HUES6 (cell line): ENCODE measurements around the gene CHD9.
"Not testable (repeated sequence)": the region's sequence is repeated elsewhere in the genome, so short reads cannot be mapped to it uniquely, and the experiment has no call there.

ENCODE experiments used
- H3K27ac ChIP-seq: 2 replicates; pipeline ENCODE4 v1.7.0; 2013; ENCODE audit warnings: low read depth, mild to moderate bottlenecking, low read length, inconsistent platforms
- H3K27me3 ChIP-seq: 2 replicates; pipeline ENCODE4 v1.6.1; 2013; ENCODE audit warnings: low read length; ENCODE audit not compliant: control insufficient read depth, insufficient read depth
- H3K36me3 ChIP-seq: 2 replicates; pipeline ENCODE4 v1.6.1; 2013; ENCODE audit warnings: low read length; ENCODE audit not compliant: control insufficient read depth, insufficient read depth
- H3K4me1 ChIP-seq: 2 replicates; pipeline ENCODE4 v1.6.1; 2013; ENCODE audit warnings: low read length; ENCODE audit not compliant: control insufficient read depth, insufficient read depth
- H3K4me3 ChIP-seq: 2 replicates; pipeline ENCODE4 v1.5.1; 2013; ENCODE audit warnings: low read depth, low read length
- H3K9ac ChIP-seq: one replicate; pipeline ENCODE4 v1.6.1; 2013; ENCODE audit warnings: mild to moderate bottlenecking, low read length
- H3K9me3 ChIP-seq: 2 replicates; pipeline ENCODE4 v1.6.1; 2013; ENCODE audit warnings: low read depth, low read length; ENCODE audit not compliant: control insufficient read depth, insufficient read depth

Gene CHD9

DNA sequence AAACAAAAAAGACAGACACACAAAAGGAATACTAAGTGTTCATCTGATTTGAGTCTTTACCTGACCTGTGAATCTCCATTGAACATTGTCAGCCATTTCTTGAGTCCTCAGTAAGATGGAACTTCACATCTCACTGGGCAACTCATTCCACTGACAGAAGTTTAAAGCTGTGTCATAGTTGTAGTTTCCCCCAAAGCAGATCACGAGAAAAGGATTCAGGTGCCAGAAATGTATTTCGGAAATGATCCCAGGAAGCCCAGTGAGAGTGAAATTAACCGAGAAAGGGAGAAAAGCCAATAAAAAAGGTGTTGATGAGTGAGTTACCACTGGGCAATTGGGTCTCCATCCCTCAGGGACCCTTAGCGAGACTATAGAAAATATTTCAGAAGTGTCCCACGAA lies 6.5 kb downstream of the CHD9 start:
- no peak overlapping the region for H3K27ac ChIP-seq
- no peaks in the 10 kb centered on the region for H3K36me3 ChIP-seq
- H3K4me3 ChIP-seq, result no peak overlapping the region
- H3K9ac ChIP-seq, result no peak overlapping the region
- H3K27me3 ChIP-seq, result no peaks in the 10 kb centered on the region
- H3K4me1 ChIP-seq, result peaks cover 22% of the 10 kb centered on the region
- H3K9me3 ChIP-seq, result no peaks in the 10 kb centered on the region

- no peak overlapping the region for H3K9ac ChIP-seq
- H3K27me3 ChIP-seq, result no peaks in the 10 kb centered on the region
- no peak overlapping the region for H3K27ac ChIP-seq
- no peak overlapping the region for H3K4me3 ChIP-seq
- no peaks in the 10 kb centered on the region for H3K9me3 ChIP-seq
- no peaks in the 10 kb centered on the region for H3K36me3 ChIP-seq
- peaks cover 17% of the 10 kb centered on the region for H3K4me1 ChIP-seq
These were observed 6.9 kb downstream of the CHD9 start for GRCh38 chr16:53061701-53062159.

DNA sequence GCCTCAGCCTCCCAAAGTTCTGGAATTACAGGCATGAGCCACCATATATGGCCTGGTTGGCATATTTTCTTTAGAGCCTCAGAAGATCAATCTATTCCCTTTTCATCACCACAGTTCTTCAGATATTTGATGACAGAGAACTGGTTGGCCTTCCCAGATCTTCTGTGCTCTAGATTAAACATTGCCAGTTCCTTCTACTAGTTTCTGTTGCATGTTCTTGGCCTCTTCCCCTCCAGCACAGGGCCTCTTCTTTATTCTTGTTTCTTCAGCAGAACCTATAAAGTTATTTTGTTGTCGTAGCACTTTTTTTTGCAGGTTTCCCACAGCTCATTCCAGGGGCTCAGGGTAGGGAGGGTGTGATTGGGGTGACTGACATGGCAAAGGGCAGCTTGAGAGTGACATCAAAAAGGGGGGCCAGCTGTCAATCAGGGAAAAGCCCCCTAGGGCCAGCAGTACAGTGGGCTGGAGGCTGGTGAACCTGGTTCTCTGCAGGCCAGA lies 9.3 kb downstream of the CHD9 start:
- Histone ChIP-seq H3K4me3 (no peak overlapping the region), H3K27me3 (no peaks in the 10 kb centered on the region), H3K36me3 (peaks cover 13% of the 10 kb centered on the region), H3K27ac (no peak overlapping the region), H3K9me3 (no peaks in the 10 kb centered on the region), H3K9ac (no peak overlapping the region), H3K4me1 (peaks cover 8% of the 10 kb centered on the region; the same call in 1 of the 2 replicates)

- H3K27ac ChIP-seq, result no peak overlapping the region
- H3K9ac ChIP-seq, result no peak overlapping the region
- H3K4me1 ChIP-seq, result peaks cover 8% of the 10 kb centered on the region; the same call in 1 of the 2 replicates
- no peak overlapping the region for H3K4me3 ChIP-seq
- H3K36me3 ChIP-seq, result peaks cover 18% of the 10 kb centered on the region
- H3K9me3 ChIP-seq, result no peaks in the 10 kb centered on the region
- no peaks in the 10 kb centered on the region for H3K27me3 ChIP-seq
These were observed 10.8 kb downstream of the CHD9 start for GRCh38 chr16:53065461-53066061.

- Histone ChIP-seq H3K27ac (no peak overlapping the region), H3K27me3 (no peaks in the 10 kb centered on the region), H3K4me1 (peaks cover 6% of the 10 kb centered on the region; the same call in 1 of the 2 replicates), H3K36me3 (peaks cover 22% of the 10 kb centered on the region), H3K4me3 (no peak overlapping the region), H3K9me3 (peaks cover under 1% of the 10 kb centered on the region; the same call in 1 of the 2 replicates), H3K9ac (no peak overlapping the region)
These were observed 12.9 kb downstream of the CHD9 start for GRCh38 chr16:53067675-53068074.

- peaks cover 27% of the 10 kb centered on the region for H3K36me3 ChIP-seq
- no peak overlapping the region for H3K4me3 ChIP-seq
- no peak overlapping the region for H3K9ac ChIP-seq
- no peak overlapping the region for H3K27ac ChIP-seq
- peaks cover 8% of the 10 kb centered on the region for H3K9me3 ChIP-seq
- H3K27me3 ChIP-seq, result no peaks in the 10 kb centered on the region
- H3K4me1 ChIP-seq, result peaks cover 6% of the 10 kb centered on the region; the same call in 1 of the 2 replicates
These were observed 13.6 kb downstream of the CHD9 start for GRCh38 chr16:53068423-53068833.

GRCh38 chr16:53069772-53070171 lies 15.0 kb downstream of the CHD9 start:
- Histone ChIP-seq H3K4me1 (peaks cover 6% of the 10 kb centered on the region; the same call in 1 of the 2 replicates), H3K9ac (no peak overlapping the region), H3K27me3 (no peaks in the 10 kb centered on the region), H3K36me3 (peaks cover 27% of the 10 kb centered on the region), H3K27ac (no peak overlapping the region), H3K9me3 (peaks cover 21% of the 10 kb centered on the region), H3K4me3 (no peak overlapping the region)

- no peak overlapping the region for H3K9ac ChIP-seq
- H3K4me3 ChIP-seq, result no peak overlapping the region
- H3K27me3 ChIP-seq, result no peaks in the 10 kb centered on the region
- H3K36me3 ChIP-seq, result peaks cover 32% of the 10 kb centered on the region
- no peak overlapping the region for H3K27ac ChIP-seq
- peaks cover 6% of the 10 kb centered on the region; the same call in 1 of the 2 replicates for H3K4me1 ChIP-seq
- peaks cover 32% of the 10 kb centered on the region for H3K9me3 ChIP-seq
These were observed 17.0 kb downstream of the CHD9 start for GRCh38 chr16:53071748-53072301.

- Histone ChIP-seq H3K9me3 (peaks cover 35% of the 10 kb centered on the region), H3K36me3 (peaks cover 26% of the 10 kb centered on the region), H3K27ac (no peak overlapping the region), H3K9ac (no peak overlapping the region), H3K27me3 (no peaks in the 10 kb centered on the region), H3K4me3 (no peak overlapping the region), H3K4me1 (peaks cover 6% of the 10 kb centered on the region; the same call in 1 of the 2 replicates)
These were observed 18.2 kb downstream of the CHD9 start for GRCh38 chr16:53073022-53073421.

DNA sequence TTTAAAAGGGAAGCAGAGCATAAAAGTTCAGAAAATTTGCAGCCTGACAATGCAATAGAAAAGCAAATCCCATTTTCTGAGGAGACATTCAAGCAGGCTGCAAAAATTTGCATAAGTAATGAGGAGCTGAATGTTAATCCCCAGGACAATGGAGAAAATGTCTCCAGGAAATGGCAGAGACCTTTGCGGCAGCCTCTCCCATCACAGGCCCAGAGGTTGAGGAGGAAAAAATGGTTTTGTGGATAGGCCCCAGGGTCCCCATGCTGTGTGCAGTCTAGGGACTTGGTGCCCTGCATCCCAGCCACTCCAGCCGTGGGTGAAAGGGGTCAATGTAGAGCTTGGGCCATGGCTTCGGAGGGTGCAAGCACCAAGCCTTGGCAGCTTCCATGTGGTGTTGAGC lies 19.5 kb downstream of the CHD9 start:
- not testable (repeated sequence) for H3K27ac ChIP-seq, H3K4me3 ChIP-seq, H3K9ac ChIP-seq, H3K4me1 ChIP-seq, H3K27me3 ChIP-seq
- H3K9me3 ChIP-seq, result peaks cover 37% of the 10 kb centered on the region
- H3K36me3 ChIP-seq, result peaks cover 19% of the 10 kb centered on the region

DNA sequence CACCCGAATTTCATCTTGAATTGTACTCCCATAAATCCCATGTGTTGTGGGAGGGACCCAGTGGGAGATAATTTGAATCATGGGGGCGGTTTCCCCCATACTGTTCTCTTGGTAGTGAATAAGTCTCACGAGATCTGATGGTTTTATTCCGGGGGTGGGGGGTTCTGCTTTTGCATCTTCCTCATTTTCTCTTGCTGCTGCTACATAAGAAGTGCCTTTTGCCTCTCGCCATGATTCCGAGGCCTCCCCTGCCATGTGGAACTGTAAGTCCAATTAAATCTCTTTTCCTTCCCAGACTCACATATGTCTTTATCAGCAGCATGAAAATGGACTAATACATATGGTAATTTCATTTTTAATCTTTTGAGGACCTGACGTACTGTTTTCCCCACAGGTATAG lies 20.7 kb downstream of the CHD9 start:
- H3K4me1 ChIP-seq, result peaks cover 21% of the 10 kb centered on the region
- H3K9ac ChIP-seq, H3K4me3 ChIP-seq, H3K27ac ChIP-seq, H3K27me3 ChIP-seq: not testable (repeated sequence)
- peaks cover 37% of the 10 kb centered on the region for H3K9me3 ChIP-seq
- peaks cover 14% of the 10 kb centered on the region for H3K36me3 ChIP-seq
